Sigmoid colon (tissue), 7 donors: Measurements from ENCODE around the gene ATP1B4. TPM values are rescaled to one million over a fixed set of nuclear protein-coding genes. Genes with fewer than 3 reads are reported as not detected.

Source experiments
- DNase-seq: peaks from one replicate; pipeline ENCODE4 v3.0.0-alpha.2; 2019
- H3K27ac ChIP-seq, 4 donors: fragments of 200-600 bp; sonication (generic); one replicate each; pipeline ENCODE4 v1.5.1; 2016 to 2019; ENCODE audit warnings: mild to moderate bottlenecking in 1 of 4
- H3K27me3 ChIP-seq, 3 donors: fragments of 200-600 bp; sonication (generic); one replicate each; pipeline ENCODE4 v1.5.1; 2019; ENCODE audit warnings: mild to moderate bottlenecking in 1 of 3
- H3K36me3 ChIP-seq, 4 donors: fragments of 200-600 bp; sonication (generic); one replicate each; pipeline ENCODE4 v1.5.1; 2016 to 2019
- H3K4me1 ChIP-seq, 4 donors: fragments of 200-600 bp; sonication (generic); one replicate each; pipeline ENCODE4 v1.5.1; 2017 to 2019
- H3K4me3 ChIP-seq, 4 donors: fragments of 200-600 bp; sonication (generic); one replicate each; pipeline ENCODE4 v1.5.1; 2017 to 2019; ENCODE audit warnings: mild to moderate bottlenecking in 2 of 4, moderate library complexity in 1 of 4
- H3K9me3 ChIP-seq, 4 donors: fragments of 200-600 bp in 3 of 4; sonication (generic) in 3 of 4; one replicate each; pipeline versions ENCODE4 v1.5.1 to v1.6.1; 2013 to 2019
- CTCF ChIP-seq, 4 experiments: fragments of 450-650 bp in 3 of 4; fragments of 200-600 bp in 1 of 4; IDR thresholded peaks; one replicate each; pipeline ENCODE4 v1.5.1; 2016 to 2019; ENCODE audit warnings: antibody characterized with exemption in 4 of 4, mild to moderate bottlenecking in 3 of 4, moderate library complexity in 2 of 4
- EP300 ChIP-seq, 4 donors: sonication (generic); formaldehyde crosslinking; IDR thresholded peaks; one replicate each; pipeline ENCODE4 v1.6.1; 2017; ENCODE audit warnings: antibody characterized with exemption in 4 of 4
- POLR2A ChIP-seq, 2 donors: fragments of 450-650 bp; IDR thresholded peaks; one replicate each; pipeline ENCODE4 v1.6.1; 2016; ENCODE audit warnings: antibody characterized with exemption in 2 of 2, mild to moderate bottlenecking in 2 of 2, moderate library complexity in 2 of 2
- POLR2AphosphoS5 ChIP-seq, 4 donors: sonication (generic); formaldehyde crosslinking; IDR thresholded peaks; one replicate each; pipeline ENCODE4 v1.6.1; 2017; ENCODE audit warnings: antibody characterized with exemption in 4 of 4
- WGBS, 2 donors: extraction: QIAGEN DNeasy Blood & Tissue Kit; methylation state at CpG; one replicate each; pipeline ENCODE4 v1.1.7; 2013; 5-methylcytosine and 5-hydroxymethylcytosine counted together
- intact Hi-C: fragments of 100-400 bp; cut with DNase I; formaldehyde crosslinking; loops from one replicate; pipeline ENCODE4 v1.15.1; 2023
- polyA plus RNA-seq, 3 donors: library from polyadenylated mRNA; stranded (reverse); fragments of 200-250 nt; gene quantifications; one replicate each; pipeline ENCODE4 v1.2.3, GENCODE V29; 2013
- total RNA-seq, 4 donors: library from RNA; depleted of rRNA; stranded (reverse); fragments of >200 nt; gene quantifications; one replicate each; pipeline ENCODE4 v1.1.0, GENCODE V29; 2016
- donor health status: healthy with polysubstance abuse.
- donor health status: Bipolar disorder and iron deficiency.
- donor health status: healthy.

Gene ATP1B4
- total and polyA plus RNA-seq, 7 donors = not detected

GRCh38 chrX:120372667-120373370 lies 10.9 kb downstream of the ATP1B4 start:
- Histone ChIP-seq H3K36me3 (no peaks in the 10 kb centered on the region), H3K9me3 (no peaks in the 10 kb centered on the region), H3K27ac (no peak overlapping the region), H3K4me1 (no peaks in the 10 kb centered on the region), H3K4me3 (no peak overlapping the region), H3K27me3 (no peaks in the 10 kb centered on the region)
- WGBS, 2 donors = 76 to 78% methylated on average over 6 of the region's 6 CpGs
- TF ChIP-seq POLR2A (IDR thresholded peaks at IDR 0.05) (no peak), CTCF (IDR thresholded peaks at IDR 0.05) (no peak), POLR2AphosphoS5 (IDR thresholded peaks at IDR 0.05) (no peak), EP300 (IDR thresholded peaks at IDR 0.05) (no peak)
- intact Hi-C loops = no loop called here
- no peak for DNase-seq

- WGBS, 2 donors = 84 to 86% methylated on average over 3 of the region's 3 CpGs
Observed at GRCh38 chrX:120377179-120377578, 15.3 kb downstream of the ATP1B4 start.

GRCh38 chrX:120377715-120378114 lies 15.8 kb downstream of the ATP1B4 start:
- Histone ChIP-seq H3K27me3 (no peaks in the 10 kb centered on the region), H3K9me3 (no peaks in the 10 kb centered on the region), H3K4me3 (no peak overlapping the region), H3K27ac (no peak overlapping the region), H3K4me1 (no peaks in the 10 kb centered on the region), H3K36me3 (no peaks in the 10 kb centered on the region)
- TF ChIP-seq POLR2A (IDR thresholded peaks at IDR 0.05) (no peak), CTCF (IDR thresholded peaks at IDR 0.05) (no peak), EP300 (IDR thresholded peaks at IDR 0.05) (no peak), POLR2AphosphoS5 (IDR thresholded peaks at IDR 0.05) (no peak)
- DNase-seq = no peak
- intact Hi-C loops = no loop called here
- 100% methylated on average over 1 of the region's 1 CpG for WGBS, 2 donors

More at GRCh38 chrX:120377179-120377578, 15.3 kb downstream of the ATP1B4 start:
- H3K27me3 ChIP-seq = no peaks in the 10 kb centered on the region
- TF ChIP-seq EP300 (IDR thresholded peaks at IDR 0.05) (no peak), POLR2A (IDR thresholded peaks at IDR 0.05) (no peak), POLR2AphosphoS5 (IDR thresholded peaks at IDR 0.05) (no peak), CTCF (IDR thresholded peaks at IDR 0.05) (no peak)
- H3K4me1 ChIP-seq = no peaks in the 10 kb centered on the region
- no peaks in the 10 kb centered on the region for H3K36me3 ChIP-seq
- H3K9me3 ChIP-seq = no peaks in the 10 kb centered on the region
- DNase-seq = no peak
- intact Hi-C loops = no loop called here
- no peak overlapping the region for H3K27ac ChIP-seq
- H3K4me3 ChIP-seq = no peak overlapping the region

- Histone ChIP-seq H3K27me3 (no peaks in the 10 kb centered on the region), H3K36me3 (no peaks in the 10 kb centered on the region), H3K9me3 (no peaks in the 10 kb centered on the region), H3K27ac (no peak overlapping the region), H3K4me3 (no peak overlapping the region), H3K4me1 (no peaks in the 10 kb centered on the region)
- intact Hi-C loops = no loop called here
- WGBS, 2 donors = 94 to 97% methylated on average over 5 of the region's 5 CpGs
- TF ChIP-seq POLR2AphosphoS5 (IDR thresholded peaks at IDR 0.05) (no peak), CTCF (IDR thresholded peaks at IDR 0.05) (no peak), POLR2A (IDR thresholded peaks at IDR 0.05) (no peak), EP300 (IDR thresholded peaks at IDR 0.05) (no peak)
- DNase-seq = no peak
Observed at GRCh38 chrX:120378570-120378969, 16.7 kb downstream of the ATP1B4 start.
